Cardiac fibroblast (primary cell): ENCODE results near the gene CYTH1.

Experiments
- DNase-seq, 2 donors: peaks; one replicate each; pipeline versions ENCODE4 v3.0.0 to v3.0.0-alpha.2; 2010; ENCODE audit warnings: low read depth in 2 of 2
- H3K4me3 ChIP-seq, 2 donors: replicated peaks in 1 of 2; 1 replicate in 1 of 2; 2 replicates in 1 of 2; pipeline ENCODE4 v1.5.1; 2011; ENCODE audit warnings: low read depth in 2 of 2, low read length in 2 of 2, mild to moderate bottlenecking in 2 of 2, moderate library complexity in 1 of 2
- CTCF ChIP-seq: IDR thresholded peaks from one replicate; pipeline ENCODE4 v1.5.1; 2011; ENCODE audit warnings: low read depth, mild to moderate bottlenecking, low read length, inconsistent platforms

The CYTH1 gene

DNA sequence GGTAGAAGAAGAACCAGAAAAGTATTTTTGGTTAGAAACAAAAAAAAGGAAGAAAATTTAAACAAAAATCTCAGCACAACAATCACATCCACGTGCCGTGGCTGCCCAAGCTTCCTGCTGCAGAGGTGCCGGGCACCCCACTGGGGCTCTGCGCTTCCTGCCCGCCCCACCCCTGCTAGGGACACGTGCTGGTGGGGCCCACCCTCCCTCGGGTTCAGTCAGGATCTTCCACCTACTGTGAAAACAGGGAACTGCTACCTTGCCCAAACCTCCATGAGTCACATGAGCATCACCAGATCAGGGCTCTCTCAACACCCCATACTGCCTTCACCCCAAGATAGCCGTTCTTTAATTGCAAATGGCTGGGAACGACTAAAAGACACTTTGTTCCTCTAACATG, 24.4 kb upstream of the CYTH1 start:
- no peak overlapping the region for H3K4me3 ChIP-seq
- DNase-seq = no peak
- no peak for TF ChIP-seq CTCF

DNA sequence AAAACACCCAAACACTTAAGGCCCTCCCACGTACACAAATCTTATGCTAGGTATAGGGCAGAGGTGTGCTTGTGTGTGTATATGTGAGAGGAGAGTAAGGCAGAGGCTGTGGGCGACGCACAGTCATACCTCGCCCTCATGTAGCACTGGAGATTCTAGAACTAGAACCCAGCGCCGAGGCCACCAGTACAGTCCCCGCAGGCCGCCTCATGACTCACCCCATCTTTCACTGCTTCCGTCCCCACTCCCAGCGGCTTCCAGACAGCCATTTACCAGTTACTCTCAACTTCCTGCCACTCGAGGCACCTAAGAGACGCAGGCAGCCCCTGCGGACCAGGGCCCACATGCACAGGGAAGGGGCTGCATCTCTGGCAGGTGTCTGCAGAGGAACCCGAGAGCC, 23.2 kb upstream of the CYTH1 start:
- no peak for DNase-seq
- TF ChIP-seq CTCF = no peak
- H3K4me3 ChIP-seq = no peak overlapping the region

DNA sequence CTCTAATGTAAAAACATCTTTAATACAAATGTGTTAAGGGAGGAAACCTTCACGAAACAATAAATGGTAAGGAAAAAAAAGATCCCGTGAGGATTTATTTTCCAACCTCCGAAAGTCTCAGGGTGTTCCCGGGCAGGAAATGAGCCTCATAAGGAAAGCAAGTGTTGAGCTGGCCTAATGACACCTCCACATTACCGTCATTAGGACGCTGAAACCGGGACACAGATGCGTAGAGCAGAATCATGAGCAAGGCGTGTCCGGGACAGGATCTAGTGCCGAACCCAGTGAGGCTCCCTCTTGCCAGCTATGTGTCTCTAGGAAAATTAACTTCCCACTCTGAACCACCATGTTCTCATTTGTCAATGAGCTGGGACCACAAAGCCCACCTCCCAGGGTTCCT, 22.7 kb upstream of the CYTH1 start:
- no peak overlapping the region for H3K4me3 ChIP-seq
- TF ChIP-seq CTCF = no peak
- DNase-seq = no peak

DNA sequence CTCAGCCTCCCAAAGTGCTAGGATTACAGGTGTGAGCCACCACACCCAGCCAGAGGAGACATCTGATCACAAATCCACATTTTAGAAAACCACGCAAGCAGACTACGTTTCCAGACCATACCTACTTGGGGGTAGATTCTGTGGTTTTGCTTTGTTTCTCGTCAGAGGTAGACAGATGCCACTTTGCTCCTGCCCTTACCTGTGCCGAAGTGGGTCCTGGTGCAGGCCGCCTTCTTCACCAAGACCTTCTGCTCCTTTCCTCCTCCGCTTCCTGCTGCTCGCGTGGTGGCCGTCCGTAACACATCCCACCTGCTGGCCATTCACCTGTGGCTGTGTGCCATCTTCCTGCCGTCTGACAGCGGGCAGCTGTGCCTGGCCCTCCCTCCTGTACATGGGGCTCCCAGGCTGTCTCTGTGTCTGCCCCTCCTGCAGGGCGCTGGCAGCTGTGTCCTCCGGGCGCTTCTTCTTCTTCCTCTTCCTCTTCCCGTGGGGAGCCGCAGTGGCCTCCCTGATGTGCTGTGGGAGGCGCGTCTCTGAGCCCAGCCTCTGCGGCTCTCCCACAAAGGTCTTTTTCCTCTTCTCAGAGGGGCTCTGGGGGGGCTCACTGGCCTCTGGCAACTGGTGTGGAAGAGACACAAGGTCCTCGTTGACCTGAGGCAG, 21.2 kb upstream of the CYTH1 start:
- H3K4me3 ChIP-seq = no peak overlapping the region
- DNase-seq = no peak
- TF ChIP-seq CTCF = no peak

- DNase-seq = no peak
- no peak overlapping the region for H3K4me3 ChIP-seq
- no peak for TF ChIP-seq CTCF
Observed at GRCh38 chr17:78802459-78802858, 20.4 kb upstream of the CYTH1 start.

GRCh38 chr17:78802008-78802407, 19.9 kb upstream of the CYTH1 start:
- no peak overlapping the region for H3K4me3 ChIP-seq
- no peak for DNase-seq
- no peak for TF ChIP-seq CTCF
